GM06990 (cell line): Measurements from ENCODE around the gene CD81.
A peak's percentile ranks its signal among the peaks of the same experiment; 100 is the strongest.

Experiments
- DNase-seq: peaks from one replicate; pipeline ENCODE4 v3.0.0-alpha.2; 2011; ENCODE audit not compliant: insufficient read length; ENCODE audit errors: extremely low read depth
- H3K27me3 ChIP-seq: replicated peaks from 2 replicates; pipeline ENCODE4 v1.6.0; 2011; ENCODE audit warnings: low read length; ENCODE audit not compliant: control insufficient read depth, insufficient read depth
- H3K36me3 ChIP-seq: 2 replicates; pipeline ENCODE4 v1.5.1; 2011; ENCODE audit warnings: low read length; ENCODE audit not compliant: control insufficient read depth, insufficient read depth
- H3K4me3 ChIP-seq: replicated peaks from 2 replicates; pipeline ENCODE4 v1.5.1; 2011; ENCODE audit warnings: low read depth, mild to moderate bottlenecking, control low read depth, low read length
- CTCF ChIP-seq: IDR thresholded peaks from 2 replicates; pipeline ENCODE4 v1.5.1; 2011; ENCODE audit warnings: low read length, control low read depth, mild to moderate bottlenecking, inconsistent platforms; ENCODE audit not compliant: insufficient read depth, poor library complexity, severe bottlenecking

CD81 gene

GRCh38 chr11:2443881-2444820 is 67.0 kb downstream of the CD81 start, which contains the start of gene TRPM5:
Gene TRPM5 (minus strand): TSS chr11:2444514. CDS start chr11:2423036, 21,478 bp downstream.
- H3K4me3 ChIP-seq, result no peak within 1 kb of the TSS
- TF ChIP-seq CTCF, result no peak

GRCh38 chr11:2444821-2445745 is 68.0 kb downstream of the CD81 start, which contains the start of gene KCNQ1:
Gene KCNQ1 (plus strand): TSS chr11:2445008. CDS start chr11:2445099, 91 bp downstream.
- DNase-seq, result peak; percentile 39
- no peaks in the 10 kb centered on the region for H3K36me3 ChIP-seq
- no peak within 1 kb of the TSS for H3K4me3 ChIP-seq
- H3K27me3 ChIP-seq, result peaks cover 2% of the 10 kb centered on the region
- TF ChIP-seq CTCF, result no peak

More at GRCh38 chr11:2443881-2444820, 67.0 kb downstream of the CD81 start, which contains the start of gene TRPM5:
- Histone ChIP-seq H3K27me3 (peaks cover 2% of the 10 kb centered on the region), H3K36me3 (no peaks in the 10 kb centered on the region)
- peak; percentile 13 for DNase-seq

- Histone ChIP-seq H3K27me3 (peaks cover 2% of the 10 kb centered on the region), H3K4me3 (no peak overlapping the region), H3K36me3 (no peaks in the 10 kb centered on the region)
- no peak for TF ChIP-seq CTCF
- no peak for DNase-seq
These were observed 68.8 kb downstream of the CD81 start for GRCh38 chr11:2445746-2446551.

GRCh38 chr11:2446590-2447252 is 69.6 kb downstream of the CD81 start:
- H3K4me3 ChIP-seq, result no peak overlapping the region
- DNase-seq, result no peak
- H3K36me3 ChIP-seq, result no peaks in the 10 kb centered on the region
- peaks cover 2% of the 10 kb centered on the region for H3K27me3 ChIP-seq
- TF ChIP-seq CTCF, result no peak
